OCI-LY1 (cell line): ENCODE results near the gene CWH43.

Experiments
- CTCF ChIP-seq: fragments of 200-600 bp; sonication (generic), shearing (Covaris generic); IDR thresholded peaks from 2 replicates; pipeline ENCODE4 v1.5.1; 2017; ENCODE audit warnings: mild to moderate bottlenecking, antibody characterized with exemption, low read length, moderate library complexity, mixed read lengths
- EZH2 ChIP-seq: fragments of 200-600 bp; sonication (generic), shearing (Covaris generic); IDR thresholded peaks from 2 replicates; pipeline ENCODE4 v1.8.0; 2017; ENCODE audit warnings: borderline replicate concordance, mixed run types, mild to moderate bottlenecking, antibody characterized with exemption, low read length, moderate library complexity, mixed read lengths

GRCh38 chr4:49063670-49064069 is 77.6 kb downstream of the CWH43 start:
- TF ChIP-seq EZH2 (no peak), CTCF (no peak)
